Upper lobe of left lung (tissue), 4 donors: ENCODE data around the gene RAB36.

Experiments used
- EP300 ChIP-seq, 4 donors: sonication (generic); formaldehyde crosslinking; IDR thresholded peaks; one replicate each; pipeline ENCODE4 v1.5.1; 2017; ENCODE audit warnings: antibody characterized with exemption in 4 of 4, control low read depth in 2 of 4
- POLR2A ChIP-seq, 4 donors: fragments of 450-650 bp; IDR thresholded peaks; one replicate each; pipeline ENCODE4 v1.5.1; 2016 to 2017; ENCODE audit warnings: antibody characterized with exemption in 4 of 4, mild to moderate bottlenecking in 2 of 4
- POLR2AphosphoS5 ChIP-seq, 2 donors: sonication (generic); formaldehyde crosslinking; IDR thresholded peaks; one replicate each; pipeline ENCODE4 v1.5.1; 2017; ENCODE audit warnings: antibody characterized with exemption in 2 of 2
- TF ChIP-seq, protein P1 (sequence below), 6 experiments: fragments of 450-650 bp in 4 of 6; fragments of 200-600 bp in 2 of 6; sonication (generic) in 2 of 6; IDR thresholded peaks; one replicate each; pipeline ENCODE4 v1.5.1; 2016 to 2019; ENCODE audit warnings: antibody characterized with exemption in 6 of 6

DNA sequence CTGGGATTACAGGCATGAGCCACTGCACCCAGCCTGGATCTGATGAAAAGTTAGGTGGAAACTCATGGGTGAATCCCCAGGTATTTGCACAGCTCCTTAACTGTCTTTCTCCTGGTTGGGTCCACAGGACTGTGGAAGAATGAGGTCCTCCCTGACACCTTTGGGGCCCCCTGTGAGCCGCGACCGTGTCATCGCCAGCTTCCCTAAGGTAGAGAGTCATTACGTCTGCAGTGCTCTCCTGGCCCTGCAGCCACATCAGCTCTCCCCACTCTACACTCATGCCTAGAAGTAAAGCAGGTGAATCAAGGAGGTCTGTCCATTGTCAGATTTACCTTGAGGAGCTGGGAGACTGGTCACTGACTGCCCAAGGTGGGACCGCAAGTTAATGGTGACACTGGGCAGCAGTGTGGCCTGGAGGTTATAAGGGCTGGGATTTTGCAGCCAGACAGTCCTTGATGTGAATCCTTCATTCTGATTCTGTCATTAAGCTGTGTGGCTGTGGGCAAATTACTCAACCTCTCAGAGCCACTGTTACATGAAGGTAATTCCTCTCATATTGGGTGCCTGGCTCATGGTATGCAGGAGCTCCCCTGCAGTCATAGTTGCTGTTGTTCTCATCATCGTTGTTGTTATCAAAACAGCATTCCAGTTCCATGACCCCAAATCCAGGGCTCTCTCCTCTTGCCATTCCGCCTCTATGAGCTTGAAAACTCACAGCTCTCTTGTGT is 1.4 kb downstream of the RAB36 start:
- TF ChIP-seq, protein P1, sequence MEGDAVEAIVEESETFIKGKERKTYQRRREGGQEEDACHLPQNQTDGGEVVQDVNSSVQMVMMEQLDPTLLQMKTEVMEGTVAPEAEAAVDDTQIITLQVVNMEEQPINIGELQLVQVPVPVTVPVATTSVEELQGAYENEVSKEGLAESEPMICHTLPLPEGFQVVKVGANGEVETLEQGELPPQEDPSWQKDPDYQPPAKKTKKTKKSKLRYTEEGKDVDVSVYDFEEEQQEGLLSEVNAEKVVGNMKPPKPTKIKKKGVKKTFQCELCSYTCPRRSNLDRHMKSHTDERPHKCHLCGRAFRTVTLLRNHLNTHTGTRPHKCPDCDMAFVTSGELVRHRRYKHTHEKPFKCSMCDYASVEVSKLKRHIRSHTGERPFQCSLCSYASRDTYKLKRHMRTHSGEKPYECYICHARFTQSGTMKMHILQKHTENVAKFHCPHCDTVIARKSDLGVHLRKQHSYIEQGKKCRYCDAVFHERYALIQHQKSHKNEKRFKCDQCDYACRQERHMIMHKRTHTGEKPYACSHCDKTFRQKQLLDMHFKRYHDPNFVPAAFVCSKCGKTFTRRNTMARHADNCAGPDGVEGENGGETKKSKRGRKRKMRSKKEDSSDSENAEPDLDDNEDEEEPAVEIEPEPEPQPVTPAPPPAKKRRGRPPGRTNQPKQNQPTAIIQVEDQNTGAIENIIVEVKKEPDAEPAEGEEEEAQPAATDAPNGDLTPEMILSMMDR (IDR thresholded peaks at IDR 0.05) = no peak
- TF ChIP-seq EP300 (IDR thresholded peaks at IDR 0.05) (no peak), POLR2A (IDR thresholded peaks at IDR 0.05) (no peak), POLR2AphosphoS5 (IDR thresholded peaks at IDR 0.05) (no peak)
